ENCODE measurements around the gene WSCD1.
A peak's percentile ranks its signal among the peaks of the same experiment; 100 is the strongest.

The WSCD1 gene

DNA sequence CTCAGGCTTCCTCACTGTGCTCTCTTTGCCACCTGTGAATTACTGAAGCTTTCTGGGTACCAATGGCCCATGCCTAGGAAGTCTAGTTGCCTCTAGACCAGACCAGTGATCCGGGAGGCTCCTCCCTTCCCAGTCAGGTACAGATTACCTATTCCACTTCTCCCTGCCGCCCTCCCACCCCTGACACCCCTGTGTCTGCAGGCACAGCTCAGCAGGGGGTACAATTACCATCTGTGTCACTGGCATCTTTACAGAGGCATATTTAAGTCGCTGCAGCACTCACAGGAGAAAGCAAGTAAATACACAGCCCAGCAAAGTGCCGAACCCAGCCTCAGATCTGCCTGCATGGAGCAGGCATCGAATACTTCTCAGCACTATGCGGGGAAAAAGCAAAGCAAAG, 5.3 kb upstream of the WSCD1 start:
- H3K27me3 ChIP-seq (ENCODE audit: low read depth, low read length): peaks cover 12% of the 10 kb centered on the region
- H3K36me3 ChIP-seq (ENCODE audit: control insufficient read depth in 1 of 2, insufficient read depth in 2 of 2, low read length in 2 of 2): no peaks in the 10 kb centered on the region
- no peaks in the 10 kb centered on the region for H3K9me3 ChIP-seq (ENCODE audit: control insufficient read depth in 1 of 2, low read length in 2 of 2)
- H3K4me1 ChIP-seq (ENCODE audit: control insufficient read depth in 1 of 2, insufficient read depth in 2 of 2, low read length in 2 of 2): peaks cover 0 to 5% of the 10 kb centered on the region in 2 donors
- no peak overlapping the region for H3K4me3 ChIP-seq (ENCODE audit: low read depth in 1 of 2, low read length in 2 of 2)
- no peak overlapping the region for H3K27ac ChIP-seq (ENCODE audit: low read length)

DNA sequence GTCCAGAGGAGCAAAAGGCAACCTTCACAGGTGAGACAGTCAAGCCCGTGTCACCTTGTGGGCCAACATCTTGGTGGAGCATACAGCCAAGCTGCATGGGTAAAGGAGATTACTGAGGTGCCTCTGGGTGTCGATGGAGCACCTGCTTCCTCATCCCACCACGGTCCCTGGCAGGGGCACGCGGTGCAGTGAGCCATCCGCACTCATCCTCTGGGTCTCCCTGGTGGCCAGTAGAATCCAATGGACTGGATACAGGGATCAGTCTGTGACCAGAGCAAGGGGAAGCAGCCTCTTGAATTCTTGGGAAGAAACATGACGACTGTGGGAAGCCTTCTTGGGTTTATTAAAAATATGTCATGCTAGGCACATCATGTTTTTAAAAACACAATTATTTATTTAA, 4.8 kb upstream of the WSCD1 start:
- H3K4me1 ChIP-seq (ENCODE audit: control insufficient read depth in 1 of 2, insufficient read depth in 2 of 2, low read length in 2 of 2): peaks cover 0 to 5% of the 10 kb centered on the region in 2 donors
- no peaks in the 10 kb centered on the region for H3K9me3 ChIP-seq (ENCODE audit: control insufficient read depth in 1 of 2, low read length in 2 of 2)
- H3K36me3 ChIP-seq (ENCODE audit: control insufficient read depth in 1 of 2, insufficient read depth in 2 of 2, low read length in 2 of 2): no peaks in the 10 kb centered on the region
- no peak overlapping the region for H3K27ac ChIP-seq (ENCODE audit: low read length)
- H3K27me3 ChIP-seq (ENCODE audit: low read depth, low read length): peaks cover 12% of the 10 kb centered on the region
- H3K4me3 ChIP-seq (ENCODE audit: low read depth in 1 of 2, low read length in 2 of 2): no peak overlapping the region

DNA sequence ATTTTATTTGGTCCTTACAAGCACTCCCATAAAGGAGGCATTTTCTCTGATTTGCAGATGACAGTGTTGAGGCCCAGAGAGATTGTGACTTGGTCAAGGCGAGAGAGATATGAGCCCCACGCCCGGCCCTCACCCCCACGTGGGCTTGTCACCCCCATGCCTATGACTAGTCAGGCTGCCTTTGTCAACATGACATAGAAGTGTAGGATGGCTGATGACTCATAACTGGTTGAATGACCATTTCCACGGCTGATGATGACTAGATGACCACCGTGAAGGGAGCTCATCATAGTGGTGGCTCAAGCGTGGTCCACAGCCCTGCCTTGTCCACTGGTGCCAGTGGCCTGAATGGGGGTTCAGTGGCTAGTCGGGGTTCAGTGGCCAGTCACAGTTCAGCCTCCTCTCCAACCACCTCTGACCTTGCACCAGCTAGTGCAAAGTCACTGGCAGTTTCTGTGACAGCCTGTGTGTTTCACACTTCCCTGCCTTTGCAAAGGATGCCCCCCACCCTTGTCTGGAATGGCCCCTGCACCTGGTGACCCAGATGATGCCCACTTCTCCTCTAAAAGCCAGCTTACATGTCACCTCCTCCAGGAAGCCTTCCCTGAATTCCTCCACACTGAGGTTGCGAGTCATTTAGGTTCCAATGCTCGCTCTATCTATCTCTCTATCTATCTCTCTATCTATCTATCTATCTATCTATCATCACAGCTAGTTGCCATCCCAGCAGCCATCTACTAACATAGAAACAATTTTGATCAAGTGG, 3.8 kb upstream of the WSCD1 start:
- Histone ChIP-seq H3K27ac (ENCODE audit: low read length) (no peak overlapping the region), H3K36me3 (ENCODE audit: control insufficient read depth in 1 of 2, insufficient read depth in 2 of 2, low read length in 2 of 2) (no peaks in the 10 kb centered on the region), H3K4me1 (ENCODE audit: control insufficient read depth in 1 of 2, insufficient read depth in 2 of 2, low read length in 2 of 2) (peaks cover 0 to 9% of the 10 kb centered on the region in 2 donors), H3K27me3 (ENCODE audit: low read depth, low read length) (peaks cover 15% of the 10 kb centered on the region), H3K9me3 (ENCODE audit: control insufficient read depth in 1 of 2, low read length in 2 of 2) (no peaks in the 10 kb centered on the region), H3K4me3 (ENCODE audit: low read depth in 1 of 2, low read length in 2 of 2) (no peak overlapping the region)

DNA sequence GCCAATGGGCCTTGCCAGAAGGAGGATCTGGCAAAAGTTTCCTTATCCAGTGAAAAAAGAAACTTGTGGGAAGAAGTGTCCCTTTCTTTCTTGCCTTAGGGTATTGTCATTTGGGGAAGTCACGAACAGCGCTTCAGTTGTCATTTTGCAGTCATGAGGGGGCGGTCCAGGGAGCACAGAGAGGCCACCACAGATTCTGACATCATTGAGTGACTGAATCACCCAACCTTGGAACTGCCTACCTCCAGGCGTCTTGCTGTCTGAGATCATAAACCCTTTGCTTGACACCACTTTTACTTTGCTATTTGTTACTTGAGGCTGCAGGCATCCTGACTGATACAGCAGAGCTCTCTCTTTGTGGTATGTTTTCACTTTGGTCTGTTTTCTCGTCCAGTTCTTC, 3.1 kb upstream of the WSCD1 start:
- Histone ChIP-seq H3K27me3 (ENCODE audit: low read depth, low read length) (peaks cover 22% of the 10 kb centered on the region), H3K36me3 (ENCODE audit: control insufficient read depth in 1 of 2, insufficient read depth in 2 of 2, low read length in 2 of 2) (no peaks in the 10 kb centered on the region), H3K9me3 (ENCODE audit: control insufficient read depth in 1 of 2, low read length in 2 of 2) (no peaks in the 10 kb centered on the region), H3K4me1 (ENCODE audit: control insufficient read depth in 1 of 2, insufficient read depth in 2 of 2, low read length in 2 of 2) (peaks cover 0 to 9% of the 10 kb centered on the region in 2 donors), H3K27ac (ENCODE audit: low read length) (no peak overlapping the region), H3K4me3 (ENCODE audit: low read depth in 1 of 2, low read length in 2 of 2) (no peak overlapping the region)

DNA sequence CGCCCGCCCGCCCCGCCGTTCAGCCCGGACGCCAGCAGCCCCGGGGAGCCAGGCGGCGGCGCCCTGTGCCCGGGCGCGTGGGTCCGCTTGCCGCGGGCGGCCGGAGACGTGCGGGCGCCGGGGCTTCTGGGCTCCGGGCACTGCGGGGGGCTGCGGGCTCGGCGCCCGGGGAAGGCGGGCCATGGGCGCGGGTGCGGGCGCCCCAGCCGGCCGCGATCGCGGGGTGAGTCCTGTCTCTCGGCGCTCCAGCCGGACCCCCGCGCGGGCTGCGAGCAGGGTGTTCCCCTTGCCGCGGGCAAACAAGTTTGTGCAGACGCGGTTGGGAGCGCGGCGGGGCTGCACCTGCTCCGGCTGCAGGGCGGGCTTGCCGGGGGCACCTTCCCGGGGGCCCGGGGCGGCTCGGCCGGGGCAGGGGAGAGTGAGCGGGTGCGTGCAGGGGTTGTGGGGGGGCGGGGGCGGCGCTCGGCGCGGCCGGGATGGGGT, 292 bp downstream of the WSCD1 start:
- H3K4me3 ChIP-seq (ENCODE audit: low read depth in 1 of 2, low read length in 2 of 2): peak overlapping the region; percentile 64 to 68
- H3K4me1 ChIP-seq (ENCODE audit: control insufficient read depth in 1 of 2, insufficient read depth in 2 of 2, low read length in 2 of 2): peaks cover 0 to 9% of the 10 kb centered on the region in 2 donors
- no peaks in the 10 kb centered on the region for H3K9me3 ChIP-seq (ENCODE audit: control insufficient read depth in 1 of 2, low read length in 2 of 2)
- no peaks in the 10 kb centered on the region for H3K36me3 ChIP-seq (ENCODE audit: control insufficient read depth in 1 of 2, insufficient read depth in 2 of 2, low read length in 2 of 2)
- no peak overlapping the region for H3K27ac ChIP-seq (ENCODE audit: low read length)
- H3K27me3 ChIP-seq (ENCODE audit: low read depth, low read length): peaks cover 18% of the 10 kb centered on the region

DNA sequence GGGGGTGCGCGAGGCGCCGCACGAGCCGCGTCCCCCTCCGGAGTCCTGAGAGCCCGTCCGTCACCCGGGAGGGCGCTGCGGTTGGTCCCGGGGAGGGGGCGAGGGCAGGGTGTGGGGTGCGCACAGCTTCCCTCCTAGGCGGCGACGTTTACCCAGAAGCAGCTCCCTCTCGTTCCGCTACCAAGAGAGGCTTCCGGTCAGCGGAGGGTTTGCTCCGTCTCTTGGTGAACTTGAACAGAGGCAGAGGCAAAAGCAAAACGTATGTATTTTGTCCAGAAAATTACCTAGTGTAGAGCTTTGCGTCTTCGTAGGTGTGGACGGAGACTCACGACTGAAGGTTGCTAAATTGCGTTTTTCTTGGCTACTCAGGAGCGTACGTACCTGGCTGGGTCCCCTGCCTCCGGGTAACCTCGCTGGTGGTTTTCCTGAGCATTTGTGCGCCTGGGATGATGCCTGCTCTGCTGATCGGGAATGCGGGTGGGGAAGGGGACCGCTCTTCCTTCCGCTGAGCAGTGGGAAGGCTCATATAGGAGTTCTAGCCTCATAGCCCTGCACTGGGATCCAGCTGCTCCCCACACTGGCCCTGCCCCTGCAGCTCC, 833 bp downstream of the WSCD1 start:
- Histone ChIP-seq H3K36me3 (ENCODE audit: control insufficient read depth in 1 of 2, insufficient read depth in 2 of 2, low read length in 2 of 2) (no peaks in the 10 kb centered on the region), H3K27ac (ENCODE audit: low read length) (no peak overlapping the region), H3K9me3 (ENCODE audit: control insufficient read depth in 1 of 2, low read length in 2 of 2) (no peaks in the 10 kb centered on the region), H3K27me3 (ENCODE audit: low read depth, low read length) (peaks cover 18% of the 10 kb centered on the region), H3K4me1 (ENCODE audit: control insufficient read depth in 1 of 2, insufficient read depth in 2 of 2, low read length in 2 of 2) (peaks cover 0 to 9% of the 10 kb centered on the region in 2 donors), H3K4me3 (ENCODE audit: low read depth in 1 of 2, low read length in 2 of 2) (peak overlapping the region; percentile 64 to 68)

DNA sequence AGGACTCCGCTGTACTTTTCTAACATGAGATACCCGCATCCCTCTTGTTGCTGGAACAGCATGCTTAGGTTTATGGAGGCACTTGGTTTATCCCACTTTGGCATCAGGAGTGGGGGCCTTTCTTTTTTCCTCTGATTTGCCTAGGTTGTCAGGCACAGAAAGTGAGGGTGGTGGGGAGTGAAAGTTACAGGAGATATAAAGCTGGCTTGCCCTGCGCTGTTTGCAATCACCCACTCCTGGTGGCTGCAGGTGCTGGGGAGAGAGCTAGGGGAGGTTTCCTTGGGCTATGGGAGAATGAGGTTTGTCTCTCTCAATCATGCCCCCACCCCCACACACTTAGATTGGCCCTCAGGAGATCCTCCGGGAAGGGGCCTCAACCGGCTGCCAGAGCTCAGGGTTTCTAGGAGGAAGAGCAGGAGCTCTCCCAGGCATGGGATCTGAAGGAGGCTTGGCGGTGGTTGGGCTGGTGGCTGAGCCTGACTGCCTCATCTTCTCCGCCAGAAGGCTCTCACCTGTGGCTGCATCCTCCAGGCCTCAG, 1.4 kb downstream of the WSCD1 start:
- Histone ChIP-seq H3K4me3 (ENCODE audit: low read depth in 1 of 2, low read length in 2 of 2) (peak overlapping the region; percentile 64 to 68), H3K9me3 (ENCODE audit: control insufficient read depth in 1 of 2, low read length in 2 of 2) (no peaks in the 10 kb centered on the region), H3K4me1 (ENCODE audit: control insufficient read depth in 1 of 2, insufficient read depth in 2 of 2, low read length in 2 of 2) (peaks cover 0 to 9% of the 10 kb centered on the region in 2 donors), H3K36me3 (ENCODE audit: control insufficient read depth in 1 of 2, insufficient read depth in 2 of 2, low read length in 2 of 2) (no peaks in the 10 kb centered on the region), H3K27ac (ENCODE audit: low read length) (no peak overlapping the region), H3K27me3 (ENCODE audit: low read depth, low read length) (peaks cover 15% of the 10 kb centered on the region)

DNA sequence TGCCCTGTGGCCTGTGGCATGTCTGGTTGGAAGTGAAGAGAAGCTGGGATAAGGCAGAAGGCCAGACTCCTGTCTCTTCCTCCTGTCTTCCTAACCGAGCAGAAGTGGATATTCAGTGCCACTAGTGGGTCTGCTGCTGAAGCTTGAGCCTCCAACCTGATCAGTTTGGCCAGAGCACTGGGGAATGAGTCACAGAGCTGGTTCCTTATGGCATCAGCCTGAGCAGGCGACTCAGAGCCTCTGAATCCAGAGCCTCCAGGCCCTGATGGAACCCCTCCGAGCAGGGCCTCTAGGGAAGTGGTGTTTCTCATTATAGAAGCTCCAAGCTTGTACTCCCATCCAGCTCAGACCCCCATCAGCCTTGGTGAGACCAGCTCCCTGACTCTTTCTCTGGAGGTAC, 2.0 kb downstream of the WSCD1 start:
- peaks cover 0 to 9% of the 10 kb centered on the region in 2 donors for H3K4me1 ChIP-seq (ENCODE audit: control insufficient read depth in 1 of 2, insufficient read depth in 2 of 2, low read length in 2 of 2)
- H3K36me3 ChIP-seq (ENCODE audit: control insufficient read depth in 1 of 2, insufficient read depth in 2 of 2, low read length in 2 of 2): no peaks in the 10 kb centered on the region
- H3K4me3 ChIP-seq (ENCODE audit: low read depth in 1 of 2, low read length in 2 of 2): no peak overlapping the region
- no peaks in the 10 kb centered on the region for H3K9me3 ChIP-seq (ENCODE audit: control insufficient read depth in 1 of 2, low read length in 2 of 2)
- no peak overlapping the region for H3K27ac ChIP-seq (ENCODE audit: low read length)
- peaks cover 15% of the 10 kb centered on the region for H3K27me3 ChIP-seq (ENCODE audit: low read depth, low read length)

DNA sequence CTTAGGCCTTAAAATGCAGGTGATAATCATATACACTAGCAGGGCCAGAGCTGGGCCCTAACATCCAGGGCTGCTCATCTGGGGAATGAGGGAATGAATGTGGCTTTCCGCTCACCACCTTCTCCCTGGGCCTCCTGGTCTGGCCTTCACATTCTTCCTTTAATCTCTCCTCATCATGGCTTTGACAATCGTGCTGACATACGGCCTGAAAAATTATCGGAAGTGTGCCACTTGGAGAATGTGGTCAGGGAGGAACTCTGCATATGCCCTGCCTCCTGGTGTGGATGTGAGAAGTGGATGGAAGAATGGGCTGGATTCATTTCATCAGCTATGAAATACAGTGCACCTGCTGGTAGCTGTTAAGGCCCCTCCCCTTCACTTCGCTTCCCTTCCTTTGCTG, 2.4 kb downstream of the WSCD1 start:
- Histone ChIP-seq H3K9me3 (ENCODE audit: control insufficient read depth in 1 of 2, low read length in 2 of 2) (no peaks in the 10 kb centered on the region), H3K4me1 (ENCODE audit: control insufficient read depth in 1 of 2, insufficient read depth in 2 of 2, low read length in 2 of 2) (peaks cover 0 to 9% of the 10 kb centered on the region in 2 donors), H3K4me3 (ENCODE audit: low read depth in 1 of 2, low read length in 2 of 2) (no peak overlapping the region), H3K36me3 (ENCODE audit: control insufficient read depth in 1 of 2, insufficient read depth in 2 of 2, low read length in 2 of 2) (no peaks in the 10 kb centered on the region), H3K27me3 (ENCODE audit: low read depth, low read length) (peaks cover 15% of the 10 kb centered on the region), H3K27ac (ENCODE audit: low read length) (no peak overlapping the region)

DNA sequence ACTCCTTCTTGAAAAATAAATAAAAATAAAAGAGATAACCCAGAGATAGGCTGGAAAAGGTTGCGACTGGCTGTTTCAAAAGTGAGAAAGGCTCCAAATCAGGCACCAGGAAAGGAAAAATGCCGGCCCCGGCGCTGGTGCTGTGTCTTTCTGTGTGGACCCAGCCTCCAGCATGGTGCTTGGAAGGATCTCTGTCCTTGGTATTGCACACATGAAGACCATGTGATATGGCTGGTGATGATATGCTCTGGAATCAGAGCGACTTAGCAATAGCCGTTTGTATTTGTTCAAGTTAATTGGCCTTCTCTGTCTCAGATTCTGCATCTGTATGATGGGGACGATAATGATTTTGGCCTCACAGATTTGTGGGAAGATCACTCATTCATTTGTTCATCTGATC, 3.4 kb downstream of the WSCD1 start:
- peaks cover 15% of the 10 kb centered on the region for H3K27me3 ChIP-seq (ENCODE audit: low read depth, low read length)
- no peak overlapping the region for H3K27ac ChIP-seq (ENCODE audit: low read length)
- H3K4me1 ChIP-seq (ENCODE audit: control insufficient read depth in 1 of 2, insufficient read depth in 2 of 2, low read length in 2 of 2): peaks cover 0 to 9% of the 10 kb centered on the region in 2 donors

DNA sequence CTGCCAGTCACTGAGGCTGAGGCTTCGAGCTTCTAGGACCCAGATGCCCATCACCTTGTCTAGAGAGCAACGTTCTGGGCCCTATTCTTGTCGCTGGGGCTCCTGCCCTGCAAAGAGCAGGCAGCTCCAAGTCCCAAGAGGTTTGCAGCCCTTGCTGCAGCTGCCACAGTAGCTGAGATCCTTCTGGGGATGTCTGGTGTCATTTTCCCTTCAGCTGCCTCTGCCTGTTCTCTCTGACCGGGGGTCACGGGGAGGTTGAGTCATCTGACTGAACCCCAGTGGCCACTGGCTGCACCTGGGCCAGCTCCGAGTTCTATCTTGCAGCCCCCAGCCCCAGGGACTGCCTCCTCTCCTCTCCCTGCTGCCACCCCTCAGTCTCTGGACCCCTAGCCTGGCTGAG, 4.9 kb downstream of the WSCD1 start:
- Histone ChIP-seq H3K36me3 (ENCODE audit: control insufficient read depth in 1 of 2, insufficient read depth in 2 of 2, low read length in 2 of 2) (no peaks in the 10 kb centered on the region), H3K4me3 (ENCODE audit: low read depth in 1 of 2, low read length in 2 of 2) (no peak overlapping the region), H3K9me3 (ENCODE audit: control insufficient read depth in 1 of 2, low read length in 2 of 2) (no peaks in the 10 kb centered on the region), H3K4me1 (ENCODE audit: control insufficient read depth in 1 of 2, insufficient read depth in 2 of 2, low read length in 2 of 2) (peaks cover 0 to 4% of the 10 kb centered on the region in 2 donors), H3K27me3 (ENCODE audit: low read depth, low read length) (peaks cover 12% of the 10 kb centered on the region), H3K27ac (ENCODE audit: low read length) (no peak overlapping the region)

More for the DNA sequence above, 3.4 kb downstream of the WSCD1 start:
- Histone ChIP-seq H3K36me3 (ENCODE audit: control insufficient read depth in 1 of 2, insufficient read depth in 2 of 2, low read length in 2 of 2) (no peaks in the 10 kb centered on the region), H3K9me3 (ENCODE audit: control insufficient read depth in 1 of 2, low read length in 2 of 2) (no peaks in the 10 kb centered on the region), H3K4me3 (ENCODE audit: low read depth in 1 of 2, low read length in 2 of 2) (no peak overlapping the region)
